DND-41 (cell line): ENCODE measurements around the gene LPIN1.

Experiments
- ATAC-seq: fragments of 200-7000 bp; cut with Tn5 transposase; 3 replicates; pipeline ENCODE4 v1.9.1; 2021; ENCODE audit warnings: low read depth; ENCODE audit not compliant: insufficient read depth
- DNase-seq: peaks from one replicate; pipeline ENCODE4 v3.0.0-alpha.2; 2020
- H2AFZ ChIP-seq: 2 replicates; pipeline ENCODE4 v1.6.0; 2012; ENCODE audit warnings: low read depth, low read length
- H3K27ac ChIP-seq: 2 replicates; pipeline ENCODE4 v1.5.1; 2012; ENCODE audit warnings: low read length, inconsistent platforms
- H3K27me3 ChIP-seq: fragments of 200-600 bp; sonication (generic); 2 replicates; pipeline ENCODE4 v1.6.0; 2012; ENCODE audit warnings: low read length, mild to moderate bottlenecking, inconsistent platforms; ENCODE audit not compliant: insufficient read depth, poor library complexity
- H3K36me3 ChIP-seq: 2 replicates; pipeline ENCODE4 v1.5.1; 2012; ENCODE audit warnings: low read length, inconsistent platforms; ENCODE audit not compliant: insufficient read depth
- H3K4me1 ChIP-seq: 2 replicates; pipeline ENCODE4 v1.5.1; 2012; ENCODE audit warnings: mild to moderate bottlenecking, low read length; ENCODE audit not compliant: insufficient read depth
- H3K4me2 ChIP-seq: 2 replicates; pipeline ENCODE4 v1.6.0; 2012; ENCODE audit warnings: mild to moderate bottlenecking, moderate library complexity, low read length, inconsistent platforms; ENCODE audit not compliant: insufficient read depth
- H3K4me3 ChIP-seq, 2 experiments: fragments of 200-600 bp in 1 of 2; shearing (Covaris generic) in 1 of 2; 2 replicates each; pipeline ENCODE4 v1.5.1; 2012 to 2016; ENCODE audit warnings: inconsistent platforms in 2 of 2, low read length in 2 of 2, mild to moderate bottlenecking in 2 of 2, low read depth in 1 of 2, moderate library complexity in 1 of 2
- H3K79me2 ChIP-seq: 2 replicates; pipeline ENCODE4 v1.6.0; 2012; ENCODE audit warnings: low read length, inconsistent platforms; ENCODE audit not compliant: insufficient read depth
- H3K9ac ChIP-seq: 2 replicates; pipeline ENCODE4 v1.6.0; 2012; ENCODE audit warnings: low read depth, mild to moderate bottlenecking, inconsistent platforms, low read length, moderate library complexity
- H3K9me3 ChIP-seq: 2 replicates; pipeline ENCODE4 v1.5.1; 2012; ENCODE audit warnings: low read length, moderate library complexity, mild to moderate bottlenecking, inconsistent platforms; ENCODE audit not compliant: insufficient read depth, severe bottlenecking
- H4K20me1 ChIP-seq: 2 replicates; pipeline ENCODE4 v1.6.0; 2012; ENCODE audit warnings: low read length; ENCODE audit not compliant: insufficient read depth
- CTCF ChIP-seq: IDR thresholded peaks from 2 replicates; pipeline ENCODE4 v1.5.1; 2012; ENCODE audit warnings: borderline replicate concordance, low read length, moderate library complexity, mild to moderate bottlenecking; ENCODE audit not compliant: poor library complexity, severe bottlenecking; ENCODE audit errors: extremely low read depth
- EZH2 ChIP-seq: IDR thresholded peaks from 3 replicates; pipeline ENCODE4 v1.6.1; 2012; ENCODE audit warnings: borderline replicate concordance, low read depth, mild to moderate bottlenecking, moderate library complexity, low read length, inconsistent platforms; ENCODE audit not compliant: severe bottlenecking

The LPIN1 gene

GRCh38 chr2:11870064-11870463 is 123.6 kb downstream of the LPIN1 start:
- Histone ChIP-seq H2AFZ (no peak overlapping the region), H3K27ac (no peak overlapping the region)

DNA sequence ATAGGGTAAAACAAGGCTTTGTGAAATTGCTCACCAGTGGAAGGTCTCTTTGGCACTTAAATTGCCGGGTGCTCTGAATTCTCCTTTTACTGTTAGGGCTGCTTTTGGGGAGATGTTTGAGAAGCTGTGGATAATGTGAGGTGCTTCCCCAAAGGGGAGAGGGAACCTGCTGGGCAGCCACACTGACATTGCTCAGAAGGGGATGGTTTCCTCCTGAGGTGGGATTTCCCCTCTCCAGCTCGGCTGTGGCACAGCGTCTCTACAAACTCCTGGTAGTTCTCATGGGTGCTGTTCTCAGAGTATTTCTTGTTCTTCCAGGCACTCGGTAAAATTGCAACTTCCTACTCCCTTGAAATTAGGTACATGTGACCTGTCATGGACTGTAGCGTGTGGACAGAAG is 124.2 kb downstream of the LPIN1 start:
- H3K27me3 ChIP-seq = no peaks in the 10 kb centered on the region
- no peak overlapping the region for H2AFZ ChIP-seq
- DNase-seq (no peak), ATAC-seq (no peak)
- H3K9ac ChIP-seq = no peak overlapping the region
- H3K36me3 ChIP-seq = no peaks in the 10 kb centered on the region
- H3K9me3 ChIP-seq = no peaks in the 10 kb centered on the region
- TF ChIP-seq CTCF (no peak), EZH2 (no peak)
- H3K27ac ChIP-seq = no peak overlapping the region
- H3K4me2 ChIP-seq = no peak overlapping the region
- H3K4me1 ChIP-seq = no peaks in the 10 kb centered on the region
- H3K4me3 ChIP-seq = no peak overlapping the region
- H4K20me1 ChIP-seq = no peaks in the 10 kb centered on the region
- no peaks in the 10 kb centered on the region for H3K79me2 ChIP-seq

More at GRCh38 chr2:11870064-11870463, 123.6 kb downstream of the LPIN1 start:
- TF ChIP-seq CTCF (no peak), EZH2 (no peak)
- Histone ChIP-seq H3K27me3 (no peaks in the 10 kb centered on the region), H3K4me2 (no peak overlapping the region), H3K79me2 (no peaks in the 10 kb centered on the region), H3K9ac (no peak overlapping the region), H3K4me3 (no peak overlapping the region), H4K20me1 (no peaks in the 10 kb centered on the region), H3K9me3 (no peaks in the 10 kb centered on the region), H3K4me1 (no peaks in the 10 kb centered on the region), H3K36me3 (no peaks in the 10 kb centered on the region)
- DNase-seq (no peak), ATAC-seq (no peak)

- Histone ChIP-seq H3K4me2 (no peak overlapping the region), H3K27me3 (no peaks in the 10 kb centered on the region), H4K20me1 (no peaks in the 10 kb centered on the region), H3K9ac (no peak overlapping the region), H3K9me3 (no peaks in the 10 kb centered on the region), H3K36me3 (no peaks in the 10 kb centered on the region), H3K79me2 (no peaks in the 10 kb centered on the region), H2AFZ (no peak overlapping the region), H3K4me3 (no peak overlapping the region), H3K4me1 (no peaks in the 10 kb centered on the region), H3K27ac (no peak overlapping the region)
- TF ChIP-seq EZH2 (no peak), CTCF (no peak)
- DNase-seq (no peak), ATAC-seq (no peak)
Observed at GRCh38 chr2:11871421-11871820, 125.0 kb downstream of the LPIN1 start.

- no peak overlapping the region for H3K9ac ChIP-seq
- H3K4me3 ChIP-seq = no peak overlapping the region
- no peak for DNase-seq
- H3K79me2 ChIP-seq = no peaks in the 10 kb centered on the region
- H3K4me2 ChIP-seq = no peak overlapping the region
- H3K4me1 ChIP-seq = no peaks in the 10 kb centered on the region
- TF ChIP-seq EZH2 (no peak), CTCF (no peak)
- H3K27ac ChIP-seq = no peak overlapping the region
- H3K27me3 ChIP-seq = no peaks in the 10 kb centered on the region
- no peak overlapping the region for H2AFZ ChIP-seq
- no peaks in the 10 kb centered on the region for H3K36me3 ChIP-seq
- no peaks in the 10 kb centered on the region for H4K20me1 ChIP-seq
- ATAC-seq = no peak
- no peaks in the 10 kb centered on the region for H3K9me3 ChIP-seq
Observed at GRCh38 chr2:11872247-11872947, 126.0 kb downstream of the LPIN1 start.
